ENCODE measurements around the gene ITIH6.
"Not testable (repeated sequence)": the region's sequence is repeated elsewhere in the genome, so short reads cannot be mapped to it uniquely, and the experiment has no call there.

Gene ITIH6

DNA sequence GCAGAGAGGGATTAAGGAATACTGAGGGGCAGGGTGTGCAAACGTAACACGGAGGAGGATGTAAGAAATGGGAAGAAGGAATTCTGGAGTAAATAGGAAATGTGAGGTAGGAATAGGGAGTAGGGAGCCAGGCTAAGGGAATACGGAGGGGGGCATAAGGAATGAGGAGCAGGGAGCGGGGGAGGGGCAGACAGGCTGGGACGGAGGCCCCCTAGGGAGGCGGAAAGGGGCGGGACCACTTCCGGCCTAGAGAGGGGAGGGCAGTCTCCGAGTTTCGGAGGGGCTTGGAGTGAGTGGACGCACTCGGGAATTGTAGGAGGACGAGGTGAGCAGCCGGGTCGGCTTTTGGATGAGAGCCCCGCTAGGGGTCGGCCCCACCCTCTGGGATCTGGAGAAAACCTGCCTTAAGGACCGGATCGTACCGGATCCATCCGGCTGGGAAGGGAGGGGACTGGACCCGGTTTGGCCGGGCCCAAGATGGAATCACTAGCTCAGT lies 10.1 kb upstream of the ITIH6 start:
- peak; percentile 20 for DNase-seq (ENCODE audit: low read depth)

DNA sequence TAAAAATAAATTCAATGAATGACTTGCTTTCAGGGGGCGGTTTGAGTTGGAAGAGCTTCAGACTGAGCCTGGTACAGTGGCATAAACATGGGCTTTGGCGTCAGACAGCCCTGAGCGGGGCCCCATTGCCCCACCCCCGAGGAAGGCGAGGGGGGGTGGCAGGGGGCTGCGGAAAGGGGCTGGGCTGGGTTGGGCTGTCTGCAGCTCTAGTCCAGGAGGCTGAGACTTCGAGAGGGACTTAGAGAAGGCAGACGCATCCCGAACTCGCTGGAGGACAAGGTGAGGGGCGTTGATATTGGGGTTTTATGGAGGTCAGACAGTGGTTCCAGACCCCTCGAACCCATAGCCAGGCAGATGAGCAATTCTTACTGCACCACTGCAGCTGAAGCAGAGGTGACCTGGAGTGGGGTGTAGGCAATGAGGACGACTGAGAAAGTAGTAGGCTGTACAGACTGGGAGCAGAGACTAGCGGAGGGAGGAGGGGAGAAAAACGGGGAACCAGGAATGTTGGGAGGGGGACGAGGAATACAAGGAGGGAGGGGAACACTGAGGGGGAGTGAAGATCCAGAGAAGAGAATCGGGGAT lies 9.6 kb upstream of the ITIH6 start, which contains the start of gene MAGED2:
Gene MAGED2, plus strand, starts transcription at position 222 of the 585 bp plus-strand sequence. CDS start 1,587 bp downstream, outside the sequence.
- DNase-seq (ENCODE audit: low read depth): peak; percentile 28

GRCh38 chrX:54799046-54799445 lies 991 bp upstream of the ITIH6 start:
- DNase-seq (ENCODE audit: low read depth): no peak

GRCh38 chrX:54794795-54795194 lies 3.3 kb downstream of the ITIH6 start:
- DNase-seq (ENCODE audit: low read depth): no peak

DNA sequence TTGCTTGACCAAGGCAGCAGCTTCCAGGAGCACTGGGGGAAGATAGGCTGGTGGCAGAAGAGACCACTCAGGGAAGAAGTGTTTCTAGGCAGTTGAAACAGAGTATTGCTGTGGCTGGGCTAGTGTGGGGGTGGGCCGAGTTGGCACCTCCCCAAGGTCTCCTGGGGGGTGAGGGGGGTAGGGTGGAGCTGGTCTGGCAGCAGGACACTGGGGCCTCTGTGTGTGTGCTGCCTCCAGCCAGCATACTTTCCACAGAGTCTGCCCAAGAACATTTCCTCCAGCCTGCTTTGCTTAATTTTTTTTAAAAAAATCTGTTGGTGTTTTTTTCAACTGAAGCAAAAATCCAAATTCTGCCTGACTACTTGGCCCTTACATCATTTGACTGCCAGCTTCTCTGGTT lies 4.0 kb downstream of the ITIH6 start:
- DNase-seq (ENCODE audit: low read depth): no peak

- DNase-seq (ENCODE audit: low read depth): not testable (repeated sequence)
Observed at GRCh38 chrX:54789405-54789804, 8.7 kb downstream of the ITIH6 start.

DNA sequence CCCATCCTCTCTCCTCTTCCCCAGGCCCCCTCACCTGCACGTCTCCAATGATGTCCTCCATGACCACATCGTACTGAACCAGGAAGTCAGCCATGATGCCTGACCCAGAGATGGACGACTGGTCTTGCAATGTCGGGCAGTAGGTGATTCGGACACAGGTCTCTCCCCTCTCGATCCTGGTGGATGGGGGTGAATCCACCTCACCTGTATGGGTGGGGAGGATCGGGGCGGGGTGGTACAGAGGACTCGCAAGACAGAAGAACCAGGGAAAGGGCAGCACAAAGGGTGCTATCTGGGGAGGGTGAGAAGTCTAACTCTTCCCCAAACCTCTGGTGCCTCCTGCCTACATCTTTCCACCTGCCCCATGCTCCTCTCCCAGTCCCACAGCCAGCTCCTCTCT lies 9.6 kb downstream of the ITIH6 start:
- DNase-seq (ENCODE audit: low read depth): no peak

- no peak for DNase-seq (ENCODE audit: low read depth)
Observed at GRCh38 chrX:54786967-54787366, 11.1 kb downstream of the ITIH6 start.

DNA sequence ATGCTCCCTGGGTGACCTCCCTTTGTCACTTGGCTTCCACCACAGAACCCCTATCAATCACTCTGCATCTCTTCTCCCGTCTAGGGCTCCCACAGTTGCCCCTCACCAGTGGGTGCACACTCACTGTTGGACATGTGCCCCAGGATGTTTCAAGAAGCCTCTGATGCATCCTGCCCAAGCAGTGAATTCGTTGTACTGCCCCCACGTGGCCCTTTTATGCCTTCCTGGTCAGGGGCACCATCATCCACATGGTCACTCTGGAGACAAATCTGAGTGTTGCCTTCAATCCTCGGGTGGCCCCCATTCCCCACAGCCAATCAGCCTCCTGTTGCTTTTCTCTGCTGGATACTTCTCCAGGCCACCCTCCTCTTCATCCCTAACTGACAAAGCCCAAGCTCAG lies 12.2 kb downstream of the ITIH6 start:
- no peak for DNase-seq (ENCODE audit: low read depth)

DNA sequence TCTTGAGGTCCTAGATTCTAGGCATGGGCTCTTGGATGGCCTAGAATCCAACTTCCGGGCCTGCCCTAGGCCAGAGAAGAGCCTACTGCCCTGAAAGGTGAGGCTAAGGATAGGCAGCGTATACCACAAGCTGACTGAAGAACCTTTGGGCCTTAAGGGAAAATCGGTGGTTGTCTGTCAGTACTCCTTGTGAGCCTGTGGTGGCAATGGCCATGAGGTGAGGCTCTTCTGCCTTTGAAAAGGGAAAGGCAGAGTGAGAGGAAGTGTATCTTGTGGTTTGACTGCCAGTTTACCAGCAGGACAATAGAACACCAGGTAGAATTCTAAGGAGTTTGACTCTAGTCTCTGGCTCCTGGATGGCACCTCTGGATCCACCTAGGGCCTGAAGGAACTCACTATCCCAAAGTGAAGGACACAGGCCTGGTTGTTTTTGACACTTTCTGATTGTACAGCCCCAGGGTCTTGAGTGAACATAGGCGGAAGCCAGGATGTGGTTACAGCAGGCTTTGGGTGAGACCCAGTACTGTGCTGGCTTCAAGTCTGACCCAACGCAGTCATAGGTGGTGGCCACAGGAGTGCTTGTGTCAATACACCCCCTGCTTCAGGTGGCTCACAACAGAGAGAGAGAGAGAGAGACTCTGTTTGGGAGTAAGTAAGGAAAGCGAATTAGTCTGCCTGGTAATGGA lies 20.9 kb downstream of the ITIH6 start:
- DNase-seq (ENCODE audit: low read depth): no peak

- DNase-seq (ENCODE audit: low read depth): no peak
Observed at GRCh38 chrX:54776061-54776460, 22.0 kb downstream of the ITIH6 start.

DNA sequence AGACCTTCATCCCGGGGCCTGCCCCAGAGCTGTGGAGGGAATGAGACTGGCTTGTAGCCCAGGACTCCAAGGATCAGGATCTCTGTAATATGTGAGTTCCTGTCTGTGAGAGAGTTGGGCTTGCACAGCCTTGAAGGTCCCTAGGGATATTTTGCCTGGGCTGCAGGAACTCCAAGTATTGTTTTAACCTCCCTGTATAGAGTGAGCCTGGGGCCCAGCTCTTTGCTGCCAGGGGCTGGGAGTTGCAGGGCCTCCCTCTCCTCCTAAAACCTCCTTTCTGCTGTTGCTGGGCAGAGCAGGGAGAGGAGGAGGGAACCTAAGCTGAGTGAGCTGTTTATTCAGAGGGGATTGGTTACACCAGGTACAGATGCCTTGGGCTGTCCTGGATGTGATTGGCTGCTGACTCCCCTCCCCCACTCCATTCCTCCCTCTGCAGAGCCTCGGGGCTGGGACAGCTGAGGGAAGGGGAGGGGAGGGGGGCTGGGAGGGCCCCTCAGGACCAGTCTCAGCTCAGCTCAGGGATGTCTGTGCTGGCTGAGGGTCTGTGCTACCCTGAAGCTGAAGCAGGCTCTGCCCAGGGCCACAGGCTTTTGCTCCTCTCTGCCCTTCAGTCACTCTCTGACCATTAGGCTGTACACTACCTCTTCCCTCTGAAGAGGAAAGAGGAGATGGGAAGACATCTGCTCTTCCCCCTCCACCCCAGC lies 23.5 kb downstream of the ITIH6 start:
- DNase-seq (ENCODE audit: low read depth): not testable (repeated sequence)

- DNase-seq (ENCODE audit: low read depth): no peak
Observed at GRCh38 chrX:54758114-54759055, 39.7 kb downstream of the ITIH6 start.

GRCh38 chrX:54754854-54755253 lies 43.2 kb downstream of the ITIH6 start:
- no peak for DNase-seq (ENCODE audit: low read depth)

GRCh38 chrX:54748626-54749025 lies 49.4 kb downstream of the ITIH6 start:
- no peak for DNase-seq (ENCODE audit: low read depth)

DNA sequence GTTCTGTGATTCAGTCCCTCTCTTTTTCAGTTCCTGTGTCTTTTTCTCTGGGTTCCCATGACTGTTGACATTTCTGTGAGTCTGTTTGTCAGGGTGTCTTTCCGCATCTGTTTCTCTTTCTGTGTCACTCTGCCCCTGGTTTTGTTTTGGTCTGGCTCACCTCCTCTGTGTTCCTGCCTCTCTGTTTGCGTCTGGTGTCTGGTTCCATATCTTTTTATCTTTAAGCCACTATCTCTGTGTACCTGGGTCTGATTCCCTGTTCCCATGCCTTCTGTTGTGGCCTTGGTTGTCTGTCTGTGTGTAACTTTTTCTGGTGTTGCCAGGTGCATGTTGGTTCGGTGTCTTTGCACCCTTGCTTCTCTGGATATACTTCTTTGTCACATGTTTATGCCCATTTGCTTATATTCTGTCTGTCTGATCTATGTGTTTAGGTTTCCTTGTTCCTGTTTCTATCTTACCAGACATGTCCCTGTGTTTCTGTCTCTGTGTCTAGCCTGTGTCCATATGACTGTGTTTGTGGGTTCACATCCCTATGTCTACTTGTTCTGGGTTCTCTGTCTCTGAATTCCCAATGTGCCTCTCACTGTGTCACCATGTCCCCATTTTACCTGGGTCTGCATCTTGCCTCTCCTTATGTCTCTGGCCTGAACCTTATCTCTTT lies 50.2 kb downstream of the ITIH6 start:
- DNase-seq (ENCODE audit: low read depth): no peak

DNA sequence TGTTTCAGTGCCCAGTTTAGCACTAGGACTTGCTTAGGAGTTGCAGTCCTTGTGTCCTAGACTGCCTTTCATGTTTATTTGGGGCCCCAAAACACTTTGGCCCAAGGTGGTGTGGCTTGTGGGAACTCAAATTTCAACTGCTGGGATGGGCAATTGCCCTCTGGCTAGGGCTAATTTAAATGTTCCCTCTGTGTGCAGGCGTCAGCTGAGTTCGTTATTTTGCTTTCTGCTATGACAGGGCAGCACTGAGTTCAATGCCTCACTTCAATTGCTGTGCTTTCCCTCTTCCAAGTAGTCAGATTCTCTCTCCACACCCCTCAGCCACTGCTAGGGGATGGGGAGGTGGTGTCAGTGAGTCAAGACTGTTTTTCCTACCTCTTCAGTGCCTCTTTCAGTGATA lies 51.1 kb downstream of the ITIH6 start:
- DNase-seq (ENCODE audit: low read depth): no peak

GRCh38 chrX:54745676-54746075 lies 52.4 kb downstream of the ITIH6 start:
- DNase-seq (ENCODE audit: low read depth): no peak

GRCh38 chrX:54738567-54738966 lies 59.5 kb downstream of the ITIH6 start:
- not testable (repeated sequence) for DNase-seq (ENCODE audit: low read depth)

GRCh38 chrX:54736298-54736942 lies 61.6 kb downstream of the ITIH6 start:
- not testable (repeated sequence) for DNase-seq (ENCODE audit: low read depth)

DNA sequence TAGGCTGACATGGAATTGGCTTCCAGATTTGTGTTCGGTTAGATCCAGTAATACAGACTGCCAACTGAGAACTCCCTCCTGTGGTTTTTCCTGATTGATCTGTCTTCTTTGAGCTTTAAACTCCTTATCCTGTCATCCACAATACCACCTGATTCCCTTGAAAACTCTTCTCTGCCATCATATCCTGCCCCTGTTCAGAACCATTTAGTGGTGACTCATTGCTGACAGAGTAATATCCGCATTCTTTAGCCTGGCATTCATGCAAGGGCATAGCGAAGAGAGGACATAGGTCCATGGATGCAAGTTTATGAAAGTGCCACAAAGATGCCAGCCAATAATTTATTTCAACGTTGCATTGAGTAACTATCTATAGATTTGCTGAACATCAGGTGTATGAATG lies 76.6 kb downstream of the ITIH6 start:
- DNase-seq (ENCODE audit: low read depth): no peak

Data from stimulated activated CD8-positive, alpha-beta memory T cell treated with anti-CD3 and anti-CD28 coated beads, Interleukin-12 subunit alpha, Interleukin-12 subunit beta, amount 100 ng/mL, for 4 hours (primary cell).